HG03103 (cell line): Measurements from ENCODE around the gene CBLN4.

Experiments
- ATAC-seq: cut with Tn5 transposase; IDR thresholded peaks from one replicate; pipeline ENCODE4 v1.9.1; 2021; ENCODE audit warnings: low read depth; ENCODE audit not compliant: unreplicated experiment

CBLN4 gene

GRCh38 chr20:56005389-56005715 lies at the start of gene CBLN4:
CBLN4 (minus strand) TSS chr20:56005519; CDS start chr20:56004171, 1,348 bp downstream.
- no peak for ATAC-seq

DNA sequence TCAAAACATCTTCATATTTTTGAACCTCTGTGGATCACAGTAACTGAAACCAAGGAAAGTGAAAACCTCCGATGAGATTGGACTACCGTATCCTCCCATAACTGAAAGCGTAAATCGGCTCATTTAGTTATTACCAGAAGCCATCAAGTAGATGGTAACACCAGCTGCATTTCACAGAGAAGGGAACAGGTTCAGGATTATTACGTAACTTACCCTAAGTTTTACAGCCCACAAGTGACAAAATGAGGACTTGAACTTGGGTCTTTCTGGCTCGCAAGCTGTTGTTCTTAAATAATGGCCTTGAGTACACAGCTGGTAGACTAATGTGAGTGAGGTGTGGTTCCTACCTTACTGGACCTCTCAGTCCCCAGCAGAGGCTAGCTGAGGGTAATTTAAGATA lies 37.9 kb upstream of the CBLN4 start:
- no peak for ATAC-seq

- ATAC-seq = no peak
Observed at GRCh38 chr20:56032251-56032650, 26.9 kb upstream of the CBLN4 start.

DNA sequence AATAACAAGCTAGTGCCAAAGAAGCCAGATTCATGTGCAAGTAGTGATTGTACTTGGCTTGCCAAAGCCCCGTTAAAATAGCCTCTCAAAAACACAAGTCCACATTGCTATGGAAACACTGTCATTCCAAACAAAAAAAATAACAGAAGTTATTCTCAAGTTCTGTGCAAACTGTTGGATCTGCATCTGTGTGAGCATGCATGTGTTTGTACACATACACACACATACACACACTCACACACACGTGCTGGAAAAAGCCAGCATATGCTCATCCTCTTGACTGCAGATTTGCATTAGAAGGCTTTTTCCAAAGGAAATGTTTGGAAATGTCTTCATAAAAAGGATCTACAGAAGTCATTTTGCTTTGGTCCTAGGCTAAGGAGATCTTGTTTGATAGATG lies 13.4 kb upstream of the CBLN4 start:
- ATAC-seq = no peak

DNA sequence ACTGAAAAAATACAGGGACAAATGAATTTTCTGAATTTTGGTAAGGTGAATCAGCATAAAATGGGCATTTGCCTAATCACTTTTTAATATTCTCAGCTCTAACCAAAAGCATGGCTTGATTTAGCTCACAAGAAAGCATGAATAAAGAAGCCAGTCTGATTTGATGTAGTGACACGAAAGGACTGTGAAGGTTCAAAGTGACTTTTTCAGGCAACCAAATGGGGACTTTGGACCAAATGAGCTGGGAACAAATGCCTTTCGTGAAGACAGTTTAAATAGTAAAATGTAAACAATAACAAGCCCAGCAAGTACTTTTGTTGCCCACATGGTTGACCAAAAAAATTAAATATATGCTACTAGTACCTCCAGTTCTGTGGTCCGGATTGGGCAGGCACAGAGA lies 12.9 kb upstream of the CBLN4 start:
- ATAC-seq = no peak

- no peak for ATAC-seq
Observed at GRCh38 chr20:56017560-56017959, 12.2 kb upstream of the CBLN4 start.

GRCh38 chr20:56014998-56015397 lies 9.7 kb upstream of the CBLN4 start:
- no peak for ATAC-seq

DNA sequence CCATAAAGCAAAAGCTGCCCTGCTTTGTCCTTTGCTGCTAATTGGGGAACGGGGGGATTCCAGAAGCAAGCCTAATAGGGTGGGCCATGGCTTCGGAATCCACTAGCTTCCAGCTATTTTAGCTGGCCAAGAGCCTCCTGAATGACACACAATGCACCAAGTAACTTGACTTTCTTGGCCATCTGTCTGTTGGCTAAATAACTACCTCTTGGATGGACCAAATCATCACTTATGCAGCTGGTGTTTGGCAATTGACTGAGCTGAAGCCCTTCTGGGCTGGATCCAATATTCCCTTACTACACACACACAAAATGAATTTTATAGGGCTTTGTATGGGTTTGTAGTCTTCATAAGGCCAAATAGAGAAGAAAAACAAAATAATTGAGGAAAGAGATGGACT lies 8.8 kb upstream of the CBLN4 start:
- ATAC-seq = no peak

GRCh38 chr20:56004611-56005388 lies 519 bp downstream of the CBLN4 start:
- no peak for ATAC-seq

DNA sequence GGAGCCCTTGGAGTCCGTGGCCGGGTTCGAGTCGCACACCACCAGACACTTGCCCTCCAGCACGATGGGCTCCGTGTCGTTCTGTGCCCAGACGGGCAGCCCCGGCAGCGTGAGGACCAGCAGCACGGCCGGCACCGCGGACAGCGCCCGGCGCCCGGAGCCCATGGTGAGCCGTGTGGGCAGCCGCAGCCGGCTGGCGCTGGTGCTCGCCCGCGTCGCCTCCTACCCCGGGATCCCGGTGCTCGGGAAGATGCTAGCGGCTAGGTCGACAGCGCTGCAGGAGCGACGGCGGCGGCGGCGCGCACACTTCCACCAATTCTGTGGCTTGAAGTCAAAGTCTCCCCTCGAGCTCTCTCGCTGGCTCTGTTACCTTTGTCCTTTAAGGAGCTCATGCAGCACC lies 1.3 kb downstream of the CBLN4 start:
- no peak for ATAC-seq

- ATAC-seq = no peak
Observed at GRCh38 chr20:56002908-56003800, 2.2 kb downstream of the CBLN4 start.

- ATAC-seq = no peak
Observed at GRCh38 chr20:56001890-56002289, 3.4 kb downstream of the CBLN4 start.

- no peak for ATAC-seq
Observed at GRCh38 chr20:56001106-56001785, 4.1 kb downstream of the CBLN4 start.

GRCh38 chr20:55978550-55978949 lies 26.8 kb downstream of the CBLN4 start:
- ATAC-seq = no peak

GRCh38 chr20:55977690-55978459 lies 27.4 kb downstream of the CBLN4 start:
- ATAC-seq = no peak

- no peak for ATAC-seq
Observed at GRCh38 chr20:55974491-55975202, 30.7 kb downstream of the CBLN4 start.

DNA sequence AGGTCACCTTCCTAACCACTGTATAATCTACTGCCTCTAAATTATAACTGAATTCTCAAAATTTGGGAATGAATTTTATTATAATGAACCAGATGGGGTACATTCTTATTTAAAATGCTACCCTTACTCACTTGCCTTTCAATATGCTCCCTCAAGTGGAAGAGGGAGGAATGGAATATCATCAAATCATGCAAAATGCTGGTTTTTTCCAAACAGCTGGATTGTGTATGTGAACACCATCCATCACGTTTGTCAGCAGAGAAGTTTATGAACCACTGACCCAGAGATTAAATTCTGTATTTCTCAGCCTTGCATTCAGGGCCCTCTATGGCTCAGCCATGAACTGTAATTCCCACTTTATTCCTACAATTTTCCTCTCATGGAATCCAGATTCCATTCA lies 40.5 kb downstream of the CBLN4 start:
- ATAC-seq = no peak

DNA sequence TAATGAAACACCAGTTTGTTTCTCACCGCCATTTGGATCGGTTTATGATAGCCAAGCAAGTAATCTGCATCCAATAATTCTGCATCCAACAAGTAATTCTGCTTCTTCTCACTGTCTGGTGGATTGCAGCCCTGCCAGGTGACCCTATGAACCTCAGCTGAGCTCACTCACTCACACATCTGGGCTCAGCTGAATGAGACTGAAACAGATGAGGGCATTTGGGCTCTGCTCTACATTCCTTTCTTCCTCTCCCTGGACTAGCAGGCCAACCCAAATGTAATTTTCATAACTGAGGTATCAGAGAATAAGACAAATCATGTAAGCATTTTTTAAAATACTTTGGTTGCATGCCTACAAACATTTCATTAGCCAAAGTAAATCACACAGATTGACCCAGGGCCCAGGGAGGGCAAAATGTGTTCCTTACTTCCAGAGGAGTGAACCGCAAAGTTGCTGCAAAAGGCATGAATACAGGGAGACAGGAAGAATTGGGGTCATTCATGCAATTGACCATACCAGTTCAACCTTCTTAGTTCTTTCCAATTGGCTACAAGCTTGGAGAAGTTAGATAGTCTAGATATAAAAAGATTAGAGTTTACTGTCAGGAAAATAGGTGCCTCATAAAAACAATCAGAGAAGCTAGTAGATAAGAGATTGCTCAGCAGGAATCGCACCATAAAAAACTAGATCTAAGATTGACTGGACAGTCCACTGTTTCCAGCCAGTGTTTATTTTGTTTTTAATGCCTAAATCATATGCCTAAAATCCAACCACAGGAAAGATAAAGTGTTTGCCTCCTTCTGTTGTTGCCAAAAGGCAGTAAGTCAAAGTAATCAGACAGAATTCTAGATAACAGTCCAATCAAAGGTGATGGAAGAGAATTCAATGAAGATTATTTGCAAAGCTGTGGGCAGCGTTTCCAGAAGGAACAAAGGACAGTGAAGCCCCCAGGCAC lies 43.7 kb downstream of the CBLN4 start:
- no peak for ATAC-seq

GRCh38 chr20:55953201-55953600 lies 52.1 kb downstream of the CBLN4 start:
- no peak for ATAC-seq
